GM19351 (cell line): ENCODE data around the gene NYNRIN.
"Not testable (repeated sequence)": the region's sequence is repeated elsewhere in the genome, so short reads cannot be mapped to it uniquely, and the experiment has no call there.

Experiments used
- ATAC-seq: cut with Tn5 transposase; IDR thresholded peaks from one replicate; pipeline ENCODE4 v1.9.1; 2021; ENCODE audit warnings: mild to moderate bottlenecking, moderate library complexity; ENCODE audit not compliant: unreplicated experiment

NYNRIN gene

DNA sequence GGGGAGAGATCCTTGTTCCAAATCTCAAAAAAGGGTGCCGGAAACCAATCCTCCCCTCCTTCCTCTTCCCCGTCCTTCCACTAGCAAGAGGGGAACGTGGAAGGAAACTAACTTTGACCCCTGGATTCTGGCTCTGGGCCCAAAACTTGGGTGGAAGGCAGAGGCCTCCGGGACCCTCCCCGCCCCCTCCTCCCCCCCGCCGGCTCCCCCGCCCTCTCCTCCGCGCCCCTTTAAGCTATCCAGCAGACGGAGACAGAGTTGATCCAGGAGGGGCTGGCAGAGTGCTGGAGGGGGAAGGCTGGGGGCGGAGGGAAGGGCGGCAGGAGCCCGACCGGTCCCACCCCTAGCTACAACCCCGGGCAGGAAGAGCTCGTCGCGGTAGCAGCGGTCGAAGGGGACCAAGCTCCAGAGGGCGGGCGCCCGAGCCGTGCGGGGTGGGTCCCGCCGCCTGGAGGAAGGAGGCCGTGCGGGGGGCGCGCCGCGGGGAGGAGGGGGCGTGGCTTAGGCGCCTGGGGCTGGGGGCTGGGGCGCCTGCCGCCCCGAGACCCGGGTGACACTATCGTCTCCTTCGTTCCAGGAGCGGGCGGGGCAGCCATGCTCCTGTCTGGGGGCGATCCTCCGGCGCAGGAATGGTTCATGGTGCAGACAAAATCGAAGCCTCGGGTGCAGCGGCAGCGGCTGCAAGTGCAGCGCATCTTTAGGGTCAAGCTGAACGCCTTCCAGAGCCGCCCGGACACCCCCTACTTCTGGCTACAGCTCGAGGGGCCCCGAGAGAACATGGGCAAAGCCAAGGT, at the start of gene NYNRIN:
Gene NYNRIN, plus strand, starts transcription at position 351 of the 794 bp plus-strand sequence. Its CDS starts 244 bp downstream, at position 595.
- ATAC-seq: no peak

GRCh38 chr14:24349742-24350141, 49.1 kb upstream of the NYNRIN start:
- ATAC-seq: no peak

DNA sequence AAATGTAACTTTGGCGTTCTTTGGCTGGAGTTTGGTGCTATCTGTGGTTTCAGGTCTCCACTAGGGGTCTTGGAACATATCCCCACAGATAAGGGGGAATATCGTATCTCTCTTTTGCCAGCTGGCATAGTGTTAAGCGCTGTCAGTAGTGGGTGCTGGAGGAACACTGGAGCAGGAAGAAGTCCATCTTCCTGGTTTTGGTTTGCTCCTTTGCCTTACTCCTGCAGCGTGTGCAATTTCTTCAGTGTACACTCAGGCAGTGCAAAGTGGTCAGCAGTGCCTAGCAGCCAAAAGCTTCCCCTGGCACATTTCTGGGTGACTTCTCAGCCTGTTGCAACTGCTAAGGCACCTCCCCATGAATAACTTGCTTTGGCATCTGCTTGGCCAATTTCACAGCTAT, 47.3 kb upstream of the NYNRIN start:
- no peak for ATAC-seq

- ATAC-seq: no peak
Measured at GRCh38 chr14:24353559-24354481, 45.0 kb upstream of the NYNRIN start.

GRCh38 chr14:24354482-24354825, 44.3 kb upstream of the NYNRIN start:
- not testable (repeated sequence) for ATAC-seq

DNA sequence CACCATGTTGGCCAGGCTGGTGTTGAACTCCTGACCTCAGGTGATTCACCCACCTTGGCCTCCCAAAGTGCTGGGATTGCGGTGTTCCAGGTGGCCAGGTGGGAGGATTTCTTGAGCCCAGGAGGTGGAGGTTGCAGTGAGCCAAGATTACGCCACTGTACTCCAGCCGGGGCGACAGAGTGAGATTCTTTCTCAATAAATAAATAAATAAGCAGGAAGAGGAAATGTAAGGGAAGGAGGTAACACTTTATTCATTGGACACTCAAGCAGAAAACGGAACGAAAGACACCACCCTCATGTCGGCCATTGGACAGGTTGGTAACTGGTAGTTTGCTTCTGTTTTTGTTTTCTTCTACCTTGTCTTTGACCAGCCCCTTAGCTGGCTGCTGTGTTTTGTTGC, 43.8 kb upstream of the NYNRIN start:
- no peak for ATAC-seq

- ATAC-seq: no peak
Measured at GRCh38 chr14:24356208-24356607, 42.6 kb upstream of the NYNRIN start.

- no peak for ATAC-seq
Measured at GRCh38 chr14:24360281-24360680, 38.5 kb upstream of the NYNRIN start.

- no peak for ATAC-seq
Measured at GRCh38 chr14:24361326-24361725, 37.5 kb upstream of the NYNRIN start.

- ATAC-seq: no peak
Measured at GRCh38 chr14:24362241-24362960, 36.4 kb upstream of the NYNRIN start.

DNA sequence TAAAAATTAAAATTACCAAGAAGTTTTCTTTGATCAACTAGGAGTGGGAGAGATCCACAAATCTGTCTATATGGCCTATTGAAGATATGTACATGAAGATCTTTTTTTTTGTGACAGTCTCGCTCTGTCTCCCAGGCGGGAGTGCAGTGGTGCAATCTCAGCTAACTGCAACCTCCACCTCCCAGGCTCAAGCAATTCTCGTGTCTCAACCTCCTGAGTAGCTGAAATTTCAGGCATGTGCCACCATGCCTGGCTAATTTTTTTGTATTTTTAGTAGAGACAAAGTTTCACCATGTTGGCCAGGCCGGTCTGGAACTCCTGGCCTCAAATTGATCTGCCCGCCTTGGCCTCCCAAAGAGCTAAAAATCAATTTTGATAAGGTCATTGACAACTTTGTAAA, 35.4 kb upstream of the NYNRIN start:
- no peak for ATAC-seq

DNA sequence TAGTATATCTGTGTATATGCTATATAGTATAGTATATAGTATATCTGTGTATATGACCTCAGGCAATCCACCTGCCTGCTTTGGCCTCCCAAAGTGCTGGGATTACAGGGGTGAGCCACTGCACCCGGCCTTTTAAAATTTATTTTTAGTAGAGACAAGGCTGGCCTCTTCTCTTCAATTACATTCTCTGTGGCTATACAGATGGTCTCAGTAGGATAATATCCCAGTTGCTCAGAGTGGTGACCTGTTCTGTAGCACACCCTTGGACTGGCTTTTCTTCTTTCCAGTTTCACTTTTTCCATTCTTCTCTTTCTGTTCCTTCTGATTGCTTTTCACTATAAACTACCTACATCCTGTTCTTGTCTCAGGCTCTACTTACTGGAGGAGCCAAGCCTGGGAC, 34.0 kb upstream of the NYNRIN start:
- no peak for ATAC-seq

DNA sequence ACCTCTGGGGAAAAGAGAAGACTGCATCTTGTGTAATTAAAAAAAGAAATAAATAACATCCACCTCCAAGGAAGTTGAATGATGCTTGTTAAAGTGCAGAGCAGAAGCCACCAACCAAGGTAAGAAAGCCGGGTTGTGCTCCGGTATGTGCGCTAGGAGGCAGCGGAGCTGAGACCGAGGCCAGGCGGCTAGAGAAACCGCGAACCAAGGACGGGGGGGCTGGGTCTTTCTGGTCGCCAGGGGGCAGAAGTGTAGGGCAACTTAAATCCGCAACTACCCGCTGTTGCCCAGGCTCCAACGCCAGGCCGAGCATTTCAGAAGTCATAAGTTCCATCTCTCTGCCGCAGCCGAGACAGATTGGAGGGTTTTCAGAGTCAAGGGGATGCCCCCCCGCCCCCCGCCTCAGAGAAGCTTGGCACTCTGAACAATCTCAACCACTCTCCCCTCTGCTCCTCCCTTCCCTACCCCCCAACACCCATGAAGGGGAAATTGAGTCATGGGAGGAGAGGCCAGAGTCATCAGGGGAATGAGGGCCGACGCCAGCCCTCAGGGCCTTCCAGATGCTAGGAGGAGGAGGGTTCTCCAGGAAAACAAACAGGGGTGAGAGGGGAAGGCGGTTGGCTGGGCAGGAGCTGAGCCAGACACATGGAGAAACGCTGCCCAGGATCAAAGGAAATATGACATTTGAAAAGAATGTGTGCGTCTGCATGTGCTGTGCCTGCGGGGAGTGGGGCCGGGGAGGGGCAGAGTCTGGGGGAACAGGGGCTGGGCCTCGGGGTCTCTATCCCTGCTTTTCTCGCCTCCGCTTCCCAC, 33.0 kb upstream of the NYNRIN start:
- ATAC-seq: peak; percentile 45

DNA sequence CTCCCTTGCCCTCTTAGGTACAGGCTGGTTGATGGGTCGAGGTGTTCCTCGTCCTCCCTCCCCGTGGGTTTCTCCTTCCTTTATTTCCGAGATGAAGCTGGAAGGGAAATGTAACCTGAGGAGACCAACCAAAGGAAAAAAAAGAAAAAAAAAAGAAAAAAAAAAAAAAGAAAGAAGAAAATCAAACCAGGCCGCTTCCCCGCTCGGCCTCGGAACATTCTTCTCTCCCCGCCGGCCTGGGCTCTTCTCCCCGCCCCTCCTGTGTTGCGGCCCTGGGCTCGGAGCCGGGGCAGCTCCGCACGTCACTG, 32.4 kb upstream of the NYNRIN start:
- ATAC-seq: no peak

- ATAC-seq: peak; percentile 51
Measured at GRCh38 chr14:24366721-24367513, 31.9 kb upstream of the NYNRIN start.

- no peak for ATAC-seq
Measured at GRCh38 chr14:24367514-24368211, 31.1 kb upstream of the NYNRIN start, which contains the start of gene NFATC4. Gene NFATC4 (plus strand): TSS chr14:24368184. CDS start chr14:24368341, 157 bp downstream.

DNA sequence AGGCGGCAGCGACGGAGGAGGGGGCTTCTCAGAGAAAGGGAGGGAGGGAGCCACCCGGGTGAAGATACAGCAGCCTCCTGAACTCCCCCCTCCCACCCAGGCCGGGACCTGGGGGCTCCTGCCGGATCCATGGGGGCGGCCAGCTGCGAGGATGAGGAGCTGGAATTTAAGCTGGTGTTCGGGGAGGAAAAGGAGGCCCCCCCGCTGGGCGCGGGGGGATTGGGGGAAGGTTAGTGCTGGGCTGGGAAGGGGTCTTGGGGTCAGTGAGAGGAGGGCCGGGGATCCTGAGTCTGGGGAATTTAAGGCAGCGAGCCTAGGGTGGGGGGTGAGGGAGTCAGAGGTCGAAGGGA, 30.6 kb upstream of the NYNRIN start:
- ATAC-seq: no peak

- ATAC-seq: no peak
Measured at GRCh38 chr14:24368562-24369252, 30.1 kb upstream of the NYNRIN start.

- no peak for ATAC-seq
Measured at GRCh38 chr14:24369463-24369862, 29.3 kb upstream of the NYNRIN start.
